OCI-LY1 (cell line): ENCODE measurements around the gene RBM20.

ENCODE experiments used
- EZH2 ChIP-seq: fragments of 200-600 bp; sonication (generic), shearing (Covaris generic); IDR thresholded peaks from 2 replicates; pipeline ENCODE4 v1.8.0; 2017; ENCODE audit warnings: borderline replicate concordance, mixed run types, mild to moderate bottlenecking, antibody characterized with exemption, low read length, moderate library complexity, mixed read lengths
- TF ChIP-seq, protein P1 (sequence below): fragments of 200-600 bp; sonication (generic), shearing (Covaris generic); IDR thresholded peaks from 2 replicates; pipeline ENCODE4 v1.5.1; 2017; ENCODE audit warnings: mild to moderate bottlenecking, antibody characterized with exemption, low read length, moderate library complexity, mixed read lengths

DNA sequence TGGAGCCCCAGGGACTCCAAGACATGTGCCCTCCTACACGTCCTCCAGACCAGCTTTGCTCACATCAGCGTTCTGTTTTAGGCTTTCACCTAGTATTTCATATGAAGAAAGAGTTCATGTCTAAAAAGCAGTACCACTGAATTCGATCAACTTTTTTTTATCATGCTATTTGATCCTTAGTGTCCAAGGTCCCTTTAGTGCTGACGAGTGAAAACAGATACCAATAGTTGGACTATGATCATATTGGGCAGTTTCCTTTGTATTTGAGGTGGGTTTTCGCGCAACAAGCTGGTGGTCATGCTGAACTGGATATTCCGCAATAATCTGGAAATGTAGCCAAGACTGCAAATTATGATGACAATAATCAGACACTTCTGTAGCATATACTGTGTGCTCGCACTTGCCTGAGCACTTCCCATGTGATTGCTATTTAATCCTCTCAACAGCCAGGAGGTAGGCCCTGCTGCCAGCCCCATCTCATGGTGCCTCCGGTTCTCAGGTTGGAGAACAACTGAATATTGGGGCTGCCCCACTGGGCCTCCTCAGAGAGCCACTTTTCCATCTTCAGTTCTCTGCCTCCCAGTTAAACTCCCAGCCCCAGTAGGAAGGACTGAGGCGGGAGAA, 65.9 kb downstream of the RBM20 start:
- TF ChIP-seq EZH2, result no peak
- TF ChIP-seq, protein P1, sequence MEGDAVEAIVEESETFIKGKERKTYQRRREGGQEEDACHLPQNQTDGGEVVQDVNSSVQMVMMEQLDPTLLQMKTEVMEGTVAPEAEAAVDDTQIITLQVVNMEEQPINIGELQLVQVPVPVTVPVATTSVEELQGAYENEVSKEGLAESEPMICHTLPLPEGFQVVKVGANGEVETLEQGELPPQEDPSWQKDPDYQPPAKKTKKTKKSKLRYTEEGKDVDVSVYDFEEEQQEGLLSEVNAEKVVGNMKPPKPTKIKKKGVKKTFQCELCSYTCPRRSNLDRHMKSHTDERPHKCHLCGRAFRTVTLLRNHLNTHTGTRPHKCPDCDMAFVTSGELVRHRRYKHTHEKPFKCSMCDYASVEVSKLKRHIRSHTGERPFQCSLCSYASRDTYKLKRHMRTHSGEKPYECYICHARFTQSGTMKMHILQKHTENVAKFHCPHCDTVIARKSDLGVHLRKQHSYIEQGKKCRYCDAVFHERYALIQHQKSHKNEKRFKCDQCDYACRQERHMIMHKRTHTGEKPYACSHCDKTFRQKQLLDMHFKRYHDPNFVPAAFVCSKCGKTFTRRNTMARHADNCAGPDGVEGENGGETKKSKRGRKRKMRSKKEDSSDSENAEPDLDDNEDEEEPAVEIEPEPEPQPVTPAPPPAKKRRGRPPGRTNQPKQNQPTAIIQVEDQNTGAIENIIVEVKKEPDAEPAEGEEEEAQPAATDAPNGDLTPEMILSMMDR, result no peak
